ENCODE data around the gene USP22.

DNA sequence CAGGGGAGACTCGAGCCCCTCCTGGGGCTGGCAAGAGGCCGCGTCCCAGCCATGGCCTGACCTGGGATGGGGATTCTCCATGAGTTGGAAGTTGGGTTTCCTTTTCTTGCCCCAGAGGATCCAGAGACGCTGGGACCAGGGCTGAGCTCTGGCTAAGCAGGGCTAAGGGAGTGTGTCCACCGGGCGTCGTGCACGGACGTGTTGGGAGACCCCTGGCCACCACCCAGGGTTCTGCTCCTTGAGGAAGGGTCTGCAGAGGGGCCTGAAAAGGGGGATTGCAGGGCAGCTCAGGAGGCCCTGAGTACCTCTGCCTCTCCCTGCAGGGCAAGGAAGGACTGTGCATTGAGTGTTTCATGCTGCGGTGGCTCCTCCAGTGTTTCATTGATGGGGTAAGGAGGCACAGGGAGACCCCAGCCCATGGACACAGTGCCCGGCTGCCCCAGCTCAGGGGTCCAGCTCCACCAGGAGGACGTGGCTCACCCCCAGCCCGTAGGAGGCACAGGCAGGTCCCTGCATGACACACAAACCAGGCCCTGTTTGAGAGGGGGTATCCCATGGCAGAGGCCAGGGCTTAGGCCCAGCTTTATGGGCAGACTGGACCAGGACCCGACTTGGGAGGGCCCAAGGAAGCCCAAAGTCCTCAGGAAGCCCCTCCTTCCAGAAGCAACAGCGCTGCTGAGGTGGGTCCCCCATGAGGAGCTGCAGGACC is 47.5 kb downstream of the USP22 start:
- TF ChIP-seq, protein P1, sequence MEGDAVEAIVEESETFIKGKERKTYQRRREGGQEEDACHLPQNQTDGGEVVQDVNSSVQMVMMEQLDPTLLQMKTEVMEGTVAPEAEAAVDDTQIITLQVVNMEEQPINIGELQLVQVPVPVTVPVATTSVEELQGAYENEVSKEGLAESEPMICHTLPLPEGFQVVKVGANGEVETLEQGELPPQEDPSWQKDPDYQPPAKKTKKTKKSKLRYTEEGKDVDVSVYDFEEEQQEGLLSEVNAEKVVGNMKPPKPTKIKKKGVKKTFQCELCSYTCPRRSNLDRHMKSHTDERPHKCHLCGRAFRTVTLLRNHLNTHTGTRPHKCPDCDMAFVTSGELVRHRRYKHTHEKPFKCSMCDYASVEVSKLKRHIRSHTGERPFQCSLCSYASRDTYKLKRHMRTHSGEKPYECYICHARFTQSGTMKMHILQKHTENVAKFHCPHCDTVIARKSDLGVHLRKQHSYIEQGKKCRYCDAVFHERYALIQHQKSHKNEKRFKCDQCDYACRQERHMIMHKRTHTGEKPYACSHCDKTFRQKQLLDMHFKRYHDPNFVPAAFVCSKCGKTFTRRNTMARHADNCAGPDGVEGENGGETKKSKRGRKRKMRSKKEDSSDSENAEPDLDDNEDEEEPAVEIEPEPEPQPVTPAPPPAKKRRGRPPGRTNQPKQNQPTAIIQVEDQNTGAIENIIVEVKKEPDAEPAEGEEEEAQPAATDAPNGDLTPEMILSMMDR (conservative IDR thresholded peaks at IDR 0.05 in 1 of 2, IDR thresholded peaks at IDR 0.05 in 1 of 2; ENCODE audit: low read depth in 1 of 2, low read length in 2 of 2), result no peak
- TF ChIP-seq EZH2 (IDR thresholded peaks at IDR 0.05; ENCODE audit: low read length, missing control alignments), result no peak
